Neuronal stem cell (in vitro differentiated cells): ENCODE measurements around the gene ATP6V0A1.

Experiments used
- DNase-seq: peaks from one replicate; pipeline ENCODE4 v3.0.0-alpha.2; 2013; ENCODE audit warnings: low spot score
- H2AFZ ChIP-seq: one replicate; pipeline ENCODE4 v1.6.1; 2013; ENCODE audit warnings: mild to moderate bottlenecking, low read length, inconsistent platforms
- H2AK5ac ChIP-seq: 2 replicates; pipeline ENCODE4 v1.6.1; 2013; ENCODE audit warnings: low read depth, mild to moderate bottlenecking, inconsistent platforms, low read length, moderate library complexity, mixed read lengths
- H2BK120ac ChIP-seq: 2 replicates; pipeline ENCODE4 v1.6.1; 2013; ENCODE audit warnings: low read depth, mild to moderate bottlenecking, inconsistent platforms, low read length, moderate library complexity, mixed read lengths
- H2BK12ac ChIP-seq: one replicate; pipeline ENCODE4 v1.6.1; 2013; ENCODE audit warnings: low read length, inconsistent platforms
- H2BK15ac ChIP-seq: 2 replicates; pipeline ENCODE4 v1.6.1; 2013; ENCODE audit warnings: mild to moderate bottlenecking, low read length, inconsistent platforms, mixed read lengths
- H2BK5ac ChIP-seq: one replicate; pipeline ENCODE4 v1.6.1; 2013; ENCODE audit warnings: inconsistent platforms, mild to moderate bottlenecking, low read length, moderate library complexity
- H3K14ac ChIP-seq: one replicate; pipeline ENCODE4 v1.6.1; 2013; ENCODE audit warnings: low read length, inconsistent platforms
- H3K18ac ChIP-seq: 2 replicates; pipeline ENCODE4 v1.6.1; 2013; ENCODE audit warnings: low read length, inconsistent platforms
- H3K23ac ChIP-seq: 2 replicates; pipeline ENCODE4 v1.6.1; 2013; ENCODE audit warnings: low read depth, mild to moderate bottlenecking, mixed read lengths, low read length, inconsistent platforms; ENCODE audit not compliant: poor library complexity
- H3K27ac ChIP-seq: replicated peaks from 3 replicates; pipeline ENCODE4 v1.5.1; 2013; ENCODE audit warnings: low read length, inconsistent platforms
- H3K27me3 ChIP-seq, 3 experiments: 2 replicates each; pipeline ENCODE4 v1.6.1; 2013; ENCODE audit warnings: low read length in 3 of 3, mild to moderate bottlenecking in 2 of 3, inconsistent platforms in 1 of 3, low read depth in 1 of 3, mixed read lengths in 1 of 3, moderate library complexity in 1 of 3; ENCODE audit not compliant: control insufficient read depth in 3 of 3, insufficient read depth in 3 of 3
- H3K36me3 ChIP-seq, 2 donors: replicated peaks in 1 of 2; 2 replicates each; pipeline ENCODE4 v1.6.1; 2013; ENCODE audit warnings: low read length in 2 of 2; ENCODE audit not compliant: control insufficient read depth in 2 of 2, insufficient read depth in 2 of 2
- H3K4ac ChIP-seq: 2 replicates; pipeline ENCODE4 v1.6.1; 2013; ENCODE audit warnings: inconsistent platforms, mild to moderate bottlenecking, low read length, moderate library complexity
- H3K4me1 ChIP-seq, 2 donors: 1 replicate in 1 of 2; 2 replicates in 1 of 2; pipeline ENCODE4 v1.6.1; 2013; ENCODE audit warnings: low read length in 2 of 2, low read depth in 1 of 2; ENCODE audit not compliant: control insufficient read depth in 2 of 2, insufficient read depth in 1 of 2
- H3K4me2 ChIP-seq: one replicate; pipeline ENCODE4 v1.6.1; 2013; ENCODE audit warnings: mild to moderate bottlenecking, low read length, inconsistent platforms; ENCODE audit not compliant: insufficient read depth, poor library complexity, severe bottlenecking
- H3K4me3 ChIP-seq, 2 donors: 2 replicates each; pipeline ENCODE4 v1.5.1; 2013; ENCODE audit warnings: low read length in 2 of 2, mild to moderate bottlenecking in 2 of 2, inconsistent platforms in 1 of 2, moderate library complexity in 1 of 2
- H3K79me1 ChIP-seq: one replicate; pipeline ENCODE4 v1.6.1; 2013; ENCODE audit warnings: low read depth, mild to moderate bottlenecking, inconsistent platforms, low read length, moderate library complexity
- H3K9ac ChIP-seq: one replicate; pipeline ENCODE4 v1.6.1; 2013; ENCODE audit warnings: mild to moderate bottlenecking, low read depth, low read length, inconsistent platforms; ENCODE audit not compliant: poor library complexity
- H3K9me3 ChIP-seq, 2 donors: replicated peaks in 1 of 2; 2 replicates each; pipeline versions ENCODE3 to v1.6.1; 2013; ENCODE audit warnings: low read length in 2 of 2, mild to moderate bottlenecking in 2 of 2, inconsistent platforms in 1 of 2, low read depth in 1 of 2, mixed read lengths in 1 of 2, moderate library complexity in 1 of 2; ENCODE audit not compliant: control insufficient read depth in 2 of 2, insufficient read depth in 1 of 2
- H4K8ac ChIP-seq: one replicate; pipeline ENCODE4 v1.6.1; 2013; ENCODE audit warnings: low read depth, mild to moderate bottlenecking, inconsistent platforms, low read length, moderate library complexity
- H4K91ac ChIP-seq: one replicate; pipeline ENCODE4 v1.6.1; 2013; ENCODE audit warnings: low read length, low read depth, mild to moderate bottlenecking, inconsistent platforms; ENCODE audit not compliant: poor library complexity
- WGBS, 2 donors: extraction: QIAGEN DNeasy Blood & Tissue Kit; methylation state at CpG; one replicate each; pipeline ENCODE4 v1.1.7; 2013; ENCODE audit warnings: missing lambda C conversion rate in 2 of 2, mixed read lengths in 1 of 2; ENCODE audit not compliant: insufficient read length in 2 of 2, insufficient replicate concordance in 1 of 2; ENCODE audit errors: extremely low coverage in 2 of 2; 5-methylcytosine and 5-hydroxymethylcytosine counted together

The ATP6V0A1 gene

GRCh38 chr17:42566215-42566882, 107.7 kb downstream of the ATP6V0A1 start:
- Histone ChIP-seq H2BK5ac (peak overlapping the region; percentile 68), H3K9me3 (no peaks in the 10 kb centered on the region), H3K4me1 (peaks cover 15 to 16% of the 10 kb centered on the region in 2 donors), H2AK5ac (peak overlapping the region; percentile 53), H3K18ac (peak overlapping the region; percentile 69), H3K79me1 (peaks cover 24% of the 10 kb centered on the region), H2BK120ac (no peak overlapping the region), H3K4ac (no peak overlapping the region), H3K4me3 (peak overlapping the region; percentile 76 to 97), H2AFZ (peak overlapping the region; percentile 90), H2BK15ac (no peak overlapping the region), H2BK12ac (no peak overlapping the region), H3K27me3 (no peaks in the 10 kb centered on the region), H3K9ac (peak overlapping the region; percentile 94), H3K36me3 (peaks cover 35 to 66% of the 10 kb centered on the region in 2 donors), H4K8ac (no peak overlapping the region), H3K23ac (peak overlapping the region; percentile 93), H4K91ac (no peak overlapping the region), H3K4me2 (peak overlapping the region; percentile 82), H3K14ac (peak overlapping the region; percentile 22), H3K27ac (peak overlapping the region; percentile 60)
- no CpG with 5 or more reads among the region's 28 CpGs for WGBS, 2 donors
- DNase-seq: no peak

- Histone ChIP-seq H3K23ac (peak within 1 kb of the TSS; percentile 93), H3K27ac (peak within 1 kb of the TSS; percentile 60), H4K91ac (no peak within 1 kb of the TSS), H4K8ac (no peak within 1 kb of the TSS), H2AFZ (peak within 1 kb of the TSS; percentile 90), H3K79me1 (peaks cover 24% of the 10 kb centered on the region), H3K27me3 (no peaks in the 10 kb centered on the region), H3K14ac (peak within 1 kb of the TSS; percentile 96), H3K18ac (peak within 1 kb of the TSS; percentile 92), H2BK120ac (peak within 1 kb of the TSS; percentile 16), H3K9ac (peak within 1 kb of the TSS; percentile 97), H2BK12ac (no peak within 1 kb of the TSS), H3K4me3 (peak within 1 kb of the TSS; percentile 76 to 97), H3K4me1 (peaks cover 12 to 16% of the 10 kb centered on the region in 2 donors), H2BK15ac (no peak within 1 kb of the TSS), H3K4ac (peak within 1 kb of the TSS; percentile 43), H3K9me3 (no peaks in the 10 kb centered on the region), H3K36me3 (peaks cover 42 to 73% of the 10 kb centered on the region in 2 donors), H3K4me2 (peak within 1 kb of the TSS; percentile 94), H2AK5ac (peak within 1 kb of the TSS; percentile 77), H2BK5ac (peak within 1 kb of the TSS; percentile 68)
- WGBS, 2 donors: no CpG with 5 or more reads among the region's 72 CpGs
- DNase-seq: peak; percentile 87
Observed at GRCh38 chr17:42566883-42567573, 108.3 kb downstream of the ATP6V0A1 start, which contains the start of gene MLX. MLX (plus strand) TSS chr17:42567100; CDS start chr17:42567125, 25 bp downstream.

GRCh38 chr17:42568341-42569111, 109.8 kb downstream of the ATP6V0A1 start:
- no peak overlapping the region for H3K23ac ChIP-seq
- peak overlapping the region in 1 of 2 donors; percentile 8 for H3K4me3 ChIP-seq
- peaks cover 52 to 82% of the 10 kb centered on the region in 2 donors for H3K36me3 ChIP-seq
- no peak overlapping the region for H2AK5ac ChIP-seq
- no peak overlapping the region for H3K4ac ChIP-seq
- H4K91ac ChIP-seq: no peak overlapping the region
- H2AFZ ChIP-seq: no peak overlapping the region
- no peak overlapping the region for H2BK12ac ChIP-seq
- peaks cover 7 to 8% of the 10 kb centered on the region in 2 donors for H3K4me1 ChIP-seq
- no peak overlapping the region for H2BK120ac ChIP-seq
- no peak overlapping the region for H4K8ac ChIP-seq
- WGBS, 2 donors: no CpG with 5 or more reads among the region's 14 CpGs
- H3K9ac ChIP-seq: no peak overlapping the region
- no peaks in the 10 kb centered on the region for H3K9me3 ChIP-seq
- no peak overlapping the region for H2BK5ac ChIP-seq
- no peak overlapping the region for H3K4me2 ChIP-seq
- no peaks in the 10 kb centered on the region for H3K27me3 ChIP-seq
- H3K79me1 ChIP-seq: peaks cover 15% of the 10 kb centered on the region
- no peak overlapping the region for H3K14ac ChIP-seq
- H2BK15ac ChIP-seq: no peak overlapping the region
- no peak for DNase-seq
- H3K18ac ChIP-seq: no peak overlapping the region
- no peak overlapping the region for H3K27ac ChIP-seq
